Superior temporal gyrus (tissue), 1 donor: ENCODE results near the gene PIK3R6.

Source experiments
- DNase-seq: peaks from one replicate; pipeline ENCODE4 v3.0.0-alpha.2; 2016; ENCODE audit errors: extremely low spot score

The PIK3R6 gene

GRCh38 chr17:8797621-8798175 is 69.8 kb downstream of the PIK3R6 start:
- no peak for DNase-seq

- DNase-seq, result no peak
Measured at GRCh38 chr17:8794636-8795035, 72.8 kb downstream of the PIK3R6 start.

GRCh38 chr17:8793649-8794048 is 73.8 kb downstream of the PIK3R6 start:
- DNase-seq, result no peak

- DNase-seq, result no peak
Measured at GRCh38 chr17:8792646-8793045, 74.8 kb downstream of the PIK3R6 start.

GRCh38 chr17:8791910-8792270 is 75.6 kb downstream of the PIK3R6 start:
- no peak for DNase-seq

GRCh38 chr17:8791248-8791909 is 76.1 kb downstream of the PIK3R6 start:
- DNase-seq, result no peak

DNA sequence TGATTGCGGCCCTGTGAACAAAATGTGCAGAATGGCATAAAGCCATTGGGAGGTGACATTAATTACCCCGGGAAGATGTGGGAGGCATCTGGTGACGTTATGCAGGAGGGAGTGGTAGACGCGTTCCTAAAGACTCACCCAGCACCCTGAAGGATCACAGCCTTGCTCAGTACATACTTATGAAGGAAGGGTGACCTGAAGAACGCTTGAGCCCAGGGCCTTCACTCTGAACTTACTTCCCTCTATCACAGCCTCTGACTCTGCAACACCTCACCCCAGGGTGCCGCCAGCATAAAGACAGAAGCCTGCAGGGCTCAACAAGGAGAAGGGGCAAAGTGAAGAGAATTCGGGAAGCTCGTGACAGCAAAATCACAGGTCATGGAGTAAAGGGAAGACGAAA is 77.7 kb downstream of the PIK3R6 start:
- DNase-seq, result no peak

DNA sequence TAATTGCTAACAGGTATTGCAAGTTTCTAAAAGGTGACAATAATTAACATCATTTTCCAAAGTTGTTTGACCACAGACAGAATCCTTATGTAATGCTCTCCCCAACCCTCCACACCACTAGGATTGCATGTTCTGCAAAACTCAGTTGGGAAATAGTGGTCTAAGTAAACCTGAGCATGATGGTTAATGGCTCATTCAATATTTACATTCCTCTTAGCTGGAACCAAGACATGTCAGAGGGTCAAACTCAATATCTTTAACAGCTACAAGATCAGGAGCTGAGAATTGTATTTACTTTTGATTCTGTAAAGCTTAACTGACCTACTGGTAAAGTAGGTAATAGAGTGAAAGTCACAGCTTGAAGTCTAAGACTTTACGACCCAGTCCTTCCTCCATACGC is 78.5 kb downstream of the PIK3R6 start:
- DNase-seq, result no peak

GRCh38 chr17:8785547-8786413 is 81.7 kb downstream of the PIK3R6 start:
- peak; percentile 80 for DNase-seq

- no peak for DNase-seq
Measured at GRCh38 chr17:8782176-8782575, 85.3 kb downstream of the PIK3R6 start.

DNA sequence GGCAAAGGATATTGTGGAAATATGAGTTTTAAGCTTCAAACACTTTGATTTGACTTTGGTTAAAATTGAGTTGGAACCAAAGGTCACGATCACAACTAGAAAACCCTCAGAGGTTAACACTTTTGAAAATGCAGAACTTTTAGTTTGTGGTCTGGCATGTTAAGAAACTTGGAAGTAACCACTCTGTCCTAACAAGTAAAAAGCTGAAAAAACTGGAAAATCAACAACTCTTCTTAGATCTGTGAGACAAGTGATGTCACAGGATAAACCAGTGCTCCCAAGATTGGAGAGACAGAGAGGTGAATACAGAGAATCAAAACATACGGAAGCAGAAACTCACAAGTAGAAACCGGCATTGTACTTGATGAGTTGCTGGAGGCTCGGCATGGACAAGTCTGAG is 85.7 kb downstream of the PIK3R6 start:
- no peak for DNase-seq

GRCh38 chr17:8776881-8777280 is 90.6 kb downstream of the PIK3R6 start:
- DNase-seq, result no peak

GRCh38 chr17:8776248-8776647 is 91.2 kb downstream of the PIK3R6 start:
- DNase-seq, result no peak

GRCh38 chr17:8766731-8767130 is 100.7 kb downstream of the PIK3R6 start:
- no peak for DNase-seq

GRCh38 chr17:8762012-8762411 is 105.5 kb downstream of the PIK3R6 start:
- DNase-seq, result no peak

DNA sequence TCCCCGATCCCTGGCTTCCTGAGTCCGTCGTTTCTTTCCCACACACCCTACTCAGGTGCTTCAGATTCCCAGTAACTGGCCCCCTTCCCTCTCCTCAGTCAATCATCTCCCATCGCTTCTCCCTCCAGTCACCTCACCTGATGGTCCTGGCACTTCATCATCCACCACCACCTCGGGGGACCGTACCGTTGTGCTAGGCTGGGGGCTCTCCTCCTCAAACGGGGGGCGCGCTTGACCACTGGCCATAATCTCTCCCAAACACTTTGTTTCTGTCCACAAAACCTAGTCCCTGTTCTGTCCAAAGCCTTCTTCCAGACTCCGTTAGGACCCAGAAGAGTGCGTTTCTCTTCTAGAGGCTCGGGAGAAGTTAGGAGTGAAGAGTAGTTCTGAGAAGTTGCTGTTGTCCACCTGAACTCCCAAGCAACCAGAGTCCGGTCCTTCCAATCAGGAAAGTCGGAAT is 109.3 kb downstream of the PIK3R6 start, which contains the start of gene SPDYE4:
SPDYE4 (minus strand) TSS at position 410 of the 460 bp plus-strand sequence; CDS start at position 246, 164 bp downstream.
- DNase-seq, result no peak

DNA sequence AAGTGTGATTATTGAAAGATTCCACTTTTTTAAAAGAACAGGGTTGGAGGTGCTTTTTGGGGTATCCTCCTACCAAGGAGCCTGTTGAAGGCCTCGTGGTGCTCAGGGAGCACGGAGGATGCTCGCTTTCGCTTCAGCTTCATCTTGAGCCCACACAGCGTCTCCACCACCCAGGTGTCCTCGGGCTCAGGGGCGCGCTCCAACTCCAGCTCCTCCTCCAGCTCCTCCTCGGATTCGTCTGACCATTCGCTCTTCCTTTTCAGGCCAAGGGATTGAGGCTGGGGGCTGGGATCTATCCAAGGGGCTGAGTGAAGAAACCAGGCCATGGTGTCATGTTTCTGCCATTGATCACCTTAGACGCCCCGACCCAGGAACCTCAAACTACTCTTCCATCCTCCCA is 110.3 kb downstream of the PIK3R6 start:
- no peak for DNase-seq

GRCh38 chr17:8755590-8756255 is 111.8 kb downstream of the PIK3R6 start:
- DNase-seq, result no peak

- DNase-seq, result no peak
Measured at GRCh38 chr17:8754890-8755289, 112.6 kb downstream of the PIK3R6 start.

DNA sequence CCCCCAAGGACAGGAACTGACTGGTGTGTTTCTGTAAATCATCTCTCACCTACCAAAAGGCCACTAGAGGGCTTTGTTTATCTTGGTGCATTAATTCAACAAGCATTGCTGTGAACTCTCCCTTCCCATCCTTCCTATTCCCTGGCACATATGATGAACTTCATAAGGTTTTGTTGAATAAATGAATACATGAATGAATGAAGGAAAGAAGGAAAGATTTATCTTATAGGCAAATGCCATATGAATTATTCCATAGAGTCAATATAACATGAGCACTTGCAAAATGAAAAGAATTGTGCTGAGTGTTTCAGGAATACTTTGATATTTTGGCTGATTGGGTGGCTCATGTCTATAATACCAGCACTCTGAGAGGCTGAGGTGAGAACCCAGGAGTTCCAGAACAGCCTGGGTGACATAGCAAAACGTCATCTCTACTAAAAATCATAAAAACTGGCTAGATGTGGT is 113.5 kb downstream of the PIK3R6 start:
- DNase-seq, result no peak

DNA sequence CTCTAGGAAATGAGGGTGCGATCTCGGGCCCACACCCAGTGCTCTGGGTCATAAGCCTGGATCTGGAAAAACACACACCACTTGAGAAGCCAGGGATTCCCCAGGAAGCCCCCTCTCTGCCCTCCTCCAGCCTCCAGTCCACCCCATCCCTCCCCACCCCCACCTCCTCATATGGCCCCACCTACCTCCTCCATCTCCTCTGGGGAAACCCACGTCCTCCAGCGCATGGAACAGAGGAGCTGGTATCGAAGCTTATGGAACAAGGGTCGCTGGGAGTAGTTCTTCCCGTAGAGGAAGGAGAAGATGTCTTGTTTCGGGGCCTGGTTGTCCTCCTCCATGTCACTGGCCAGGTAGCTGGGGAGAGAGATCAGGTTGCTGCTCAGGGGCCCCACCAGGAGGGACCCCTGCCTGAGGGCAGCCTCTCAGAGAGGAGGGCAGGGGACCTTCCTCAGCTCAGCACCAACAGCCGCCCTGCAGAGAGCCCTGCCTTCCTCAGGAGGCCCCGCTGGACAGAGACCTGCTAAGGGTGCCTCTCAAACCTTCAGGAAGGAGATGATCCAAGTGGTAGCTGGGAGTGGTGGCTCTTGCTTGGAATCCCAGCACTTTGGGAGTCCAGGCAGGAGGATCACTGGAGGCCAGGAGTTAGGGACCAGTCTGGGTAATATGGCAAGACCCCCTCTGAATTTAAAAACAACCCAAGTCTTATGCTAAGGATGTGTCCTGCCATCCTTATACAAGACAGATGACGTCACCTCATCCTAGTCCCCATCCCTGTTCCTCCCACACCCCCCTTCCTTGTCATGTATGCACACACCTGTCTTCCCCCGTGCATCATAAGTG is 114.1 kb downstream of the PIK3R6 start:
- no peak for DNase-seq
